22Rv1 (cell line): Measurements from ENCODE around the gene KCNMB3.
"Not testable (repeated sequence)": the region's sequence is repeated elsewhere in the genome, so short reads cannot be mapped to it uniquely, and the experiment has no call there.

ENCODE experiments used
- ZFX ChIP-seq: fragments of 450-650 bp; IDR thresholded peaks from 2 replicates; pipeline ENCODE4 v1.6.1; 2017; ENCODE audit warnings: antibody characterized with exemption, borderline replicate concordance
- TF ChIP-seq, protein P1 (sequence below): fragments of 450-650 bp; IDR thresholded peaks from 2 replicates; pipeline ENCODE4 v1.5.1; 2017; ENCODE audit warnings: mild to moderate bottlenecking

DNA sequence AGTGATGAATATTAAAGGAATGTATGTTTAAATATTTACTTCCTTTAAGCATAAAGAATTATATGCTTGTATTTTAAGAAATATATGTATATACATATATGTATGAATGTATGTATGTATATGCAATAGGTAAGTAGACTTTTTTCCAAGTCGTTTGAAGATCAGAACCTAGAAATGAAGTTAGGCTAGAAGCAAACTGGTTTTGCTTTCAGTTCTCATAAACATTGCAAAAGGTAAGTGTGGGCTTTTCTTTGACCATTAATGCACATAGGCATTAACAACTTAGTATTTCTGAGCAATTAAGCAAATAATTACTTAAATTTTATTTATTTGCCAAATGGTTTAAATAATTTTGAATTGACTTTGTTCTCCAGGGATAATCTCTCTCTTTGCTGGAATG, 10.6 kb downstream of the KCNMB3 start:
- TF ChIP-seq, protein P1, sequence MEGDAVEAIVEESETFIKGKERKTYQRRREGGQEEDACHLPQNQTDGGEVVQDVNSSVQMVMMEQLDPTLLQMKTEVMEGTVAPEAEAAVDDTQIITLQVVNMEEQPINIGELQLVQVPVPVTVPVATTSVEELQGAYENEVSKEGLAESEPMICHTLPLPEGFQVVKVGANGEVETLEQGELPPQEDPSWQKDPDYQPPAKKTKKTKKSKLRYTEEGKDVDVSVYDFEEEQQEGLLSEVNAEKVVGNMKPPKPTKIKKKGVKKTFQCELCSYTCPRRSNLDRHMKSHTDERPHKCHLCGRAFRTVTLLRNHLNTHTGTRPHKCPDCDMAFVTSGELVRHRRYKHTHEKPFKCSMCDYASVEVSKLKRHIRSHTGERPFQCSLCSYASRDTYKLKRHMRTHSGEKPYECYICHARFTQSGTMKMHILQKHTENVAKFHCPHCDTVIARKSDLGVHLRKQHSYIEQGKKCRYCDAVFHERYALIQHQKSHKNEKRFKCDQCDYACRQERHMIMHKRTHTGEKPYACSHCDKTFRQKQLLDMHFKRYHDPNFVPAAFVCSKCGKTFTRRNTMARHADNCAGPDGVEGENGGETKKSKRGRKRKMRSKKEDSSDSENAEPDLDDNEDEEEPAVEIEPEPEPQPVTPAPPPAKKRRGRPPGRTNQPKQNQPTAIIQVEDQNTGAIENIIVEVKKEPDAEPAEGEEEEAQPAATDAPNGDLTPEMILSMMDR = not testable (repeated sequence)
- TF ChIP-seq ZFX = not testable (repeated sequence)
